SKM-1 treated with dmso at 0.1 percent for 144 hours (cell line): ENCODE results near the gene PGPEP1.
A peak's percentile ranks its signal among the peaks of the same experiment; 100 is the strongest.
"Not testable (repeated sequence)": the region's sequence is repeated elsewhere in the genome, so short reads cannot be mapped to it uniquely, and the experiment has no call there.

Experiments
- DNase-seq: peaks from one replicate; lab custom pipeline; 2025; ENCODE audit not compliant: unreplicated experiment; lab: John Stamatoyannopoulos, UW

Gene PGPEP1

GRCh38 chr19:18363787-18364186, 23.4 kb downstream of the PGPEP1 start:
- DNase-seq, result no peak

DNA sequence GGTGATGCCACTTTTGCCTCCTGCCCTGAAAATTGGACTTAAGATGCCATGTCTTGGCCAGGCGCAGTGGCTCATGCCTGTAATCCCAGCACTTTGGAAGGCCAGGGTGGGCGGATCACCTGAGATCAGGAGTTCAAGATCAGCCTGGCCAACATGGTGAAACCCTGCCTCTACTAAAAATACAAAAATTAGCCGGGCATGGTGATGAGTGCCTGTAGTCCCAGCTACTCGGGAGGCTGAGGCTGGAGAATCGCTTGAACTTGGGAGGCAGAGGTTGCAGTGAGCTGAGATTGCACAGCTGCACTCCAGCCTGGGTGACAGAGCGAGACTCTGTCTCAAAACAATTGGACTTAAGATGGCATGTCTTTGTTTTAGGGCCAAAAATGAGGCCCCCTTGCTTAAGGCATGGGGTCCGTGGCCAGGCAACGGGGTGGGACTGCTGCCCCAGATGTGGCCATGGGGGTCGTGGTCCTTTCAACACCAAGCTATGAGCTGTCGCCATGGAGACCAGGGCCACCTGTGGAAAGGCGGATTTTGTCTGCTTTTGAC, 24.0 kb downstream of the PGPEP1 start:
- DNase-seq, result not testable (repeated sequence)

DNA sequence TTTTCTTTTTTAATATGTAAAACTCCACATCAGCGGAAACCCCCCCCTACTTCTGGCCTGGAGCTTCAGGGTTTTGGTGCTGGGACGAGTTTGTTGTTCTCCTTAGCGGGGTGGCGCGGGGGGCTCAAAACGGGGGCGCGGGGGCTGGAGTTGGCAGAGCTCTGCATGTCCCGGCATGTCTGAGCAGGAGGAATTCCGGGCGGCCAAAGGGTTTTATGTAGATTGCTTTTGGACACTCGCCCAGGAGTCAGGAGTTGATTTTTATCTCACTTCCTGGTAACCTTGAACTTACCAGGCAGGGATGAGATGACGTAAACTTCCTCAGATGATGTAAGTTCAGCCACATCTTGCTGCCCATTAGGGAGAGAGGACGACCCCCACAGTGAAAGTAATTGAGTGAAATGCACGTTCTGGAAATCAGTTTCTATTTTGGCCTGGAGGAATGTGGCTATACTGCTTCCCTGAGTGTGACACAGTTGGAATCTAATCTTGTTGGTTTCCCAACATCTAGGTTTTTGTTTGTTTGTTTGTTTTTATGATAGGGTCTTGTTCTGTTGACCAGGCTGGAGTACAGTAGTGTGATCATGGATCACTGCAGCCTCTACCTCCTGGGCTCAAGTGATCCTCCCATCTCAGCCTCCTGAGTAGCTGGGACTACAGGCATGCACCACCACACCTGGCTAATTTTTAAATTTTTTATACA, 24.6 kb downstream of the PGPEP1 start:
- peak; percentile 62 for DNase-seq

GRCh38 chr19:18366021-18366435, 25.6 kb downstream of the PGPEP1 start:
- DNase-seq, result peak; percentile 54

- DNase-seq, result no peak
These were observed 28.3 kb downstream of the PGPEP1 start for GRCh38 chr19:18368504-18369222.

- DNase-seq, result no peak
These were observed 33.1 kb downstream of the PGPEP1 start for GRCh38 chr19:18373407-18373891.

GRCh38 chr19:18373892-18374629, 33.7 kb downstream of the PGPEP1 start:
- DNase-seq, result peak; percentile 90

GRCh38 chr19:18377026-18377425, 36.6 kb downstream of the PGPEP1 start:
- DNase-seq, result no peak

DNA sequence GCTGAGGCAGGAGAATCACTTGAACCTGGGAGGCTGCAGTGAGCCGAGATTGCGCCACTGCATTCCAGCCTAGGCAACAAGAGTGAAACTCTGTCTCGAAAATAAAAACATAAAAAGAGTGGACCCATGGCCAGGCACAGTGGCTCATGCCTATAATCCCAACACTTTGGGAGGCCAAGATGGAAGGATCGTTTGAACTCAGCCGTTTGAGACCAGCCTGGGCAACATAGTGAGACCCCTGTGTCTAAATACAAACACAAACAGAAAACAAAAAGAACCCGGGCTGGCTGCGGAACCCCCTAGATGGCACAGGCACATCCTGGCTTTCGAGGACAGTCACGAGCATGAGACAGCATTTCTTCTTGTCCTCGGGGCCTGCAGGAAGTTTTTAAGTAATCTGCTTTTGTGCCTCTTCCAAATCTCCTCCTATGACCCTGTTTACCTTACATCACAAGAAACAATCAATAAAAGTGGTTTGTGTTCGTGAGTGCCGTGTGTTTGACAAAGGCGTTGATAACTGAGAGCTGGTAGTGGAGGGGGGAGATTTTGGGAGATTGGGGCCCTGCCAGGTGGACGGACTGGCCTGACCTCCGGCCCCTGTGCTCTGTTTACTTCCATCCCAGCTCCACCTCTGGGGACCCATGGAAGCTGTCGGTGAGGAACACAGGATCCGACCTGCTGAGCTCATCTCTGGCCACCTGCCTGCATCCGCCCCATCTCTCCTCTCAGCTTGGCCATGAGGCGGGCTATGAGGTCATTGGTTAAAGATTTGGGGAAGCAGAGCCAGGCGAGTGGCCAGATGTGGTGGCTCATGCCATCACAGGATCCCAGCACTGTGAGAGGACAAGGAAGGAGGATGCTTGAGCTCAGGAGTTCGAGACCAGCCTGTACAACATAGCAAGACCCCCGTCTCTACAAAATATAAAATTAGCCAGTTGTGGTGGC, 39.7 kb downstream of the PGPEP1 start:
- DNase-seq, result no peak

- no peak for DNase-seq
These were observed 40.4 kb downstream of the PGPEP1 start for GRCh38 chr19:18380843-18381242.

DNA sequence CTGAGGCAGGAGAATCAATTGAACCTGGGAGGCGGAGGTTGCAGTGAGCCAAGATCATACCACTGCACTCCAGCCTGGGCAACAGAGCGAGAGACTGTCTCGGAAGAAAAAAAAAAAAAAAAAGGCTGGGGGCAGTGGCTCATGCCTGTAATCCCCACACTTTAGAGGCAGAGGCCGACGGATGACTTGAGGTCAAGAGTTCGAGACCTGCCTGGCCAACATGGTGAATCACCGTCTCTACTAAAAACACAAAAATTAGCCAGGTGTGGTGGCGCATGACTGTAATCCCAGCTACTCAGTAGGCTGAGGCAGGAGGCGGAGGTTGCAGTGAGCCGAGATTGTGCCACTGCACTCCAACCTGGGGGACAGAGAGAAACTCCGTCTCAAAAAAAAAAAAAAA, 43.2 kb downstream of the PGPEP1 start:
- not testable (repeated sequence) for DNase-seq

DNA sequence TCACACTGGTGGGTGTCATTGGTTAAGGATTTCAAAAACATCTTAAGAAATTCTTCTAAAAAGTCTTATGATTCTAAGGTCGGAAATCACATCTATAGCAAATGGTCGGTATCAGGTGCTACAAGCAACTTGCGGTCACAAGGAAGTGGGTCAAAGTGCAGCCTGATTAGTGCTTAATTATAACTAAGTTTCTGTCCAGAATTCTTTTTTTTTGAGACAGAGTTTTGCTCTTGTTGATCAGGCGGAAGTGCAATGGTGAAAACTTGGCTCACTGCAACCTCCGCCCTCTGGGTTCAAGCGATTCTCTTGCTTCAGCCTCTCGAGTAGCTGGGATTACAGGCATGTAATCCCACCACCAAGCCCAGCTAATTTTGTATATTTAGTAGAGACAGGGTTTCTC, 44.4 kb downstream of the PGPEP1 start:
- DNase-seq, result no peak

DNA sequence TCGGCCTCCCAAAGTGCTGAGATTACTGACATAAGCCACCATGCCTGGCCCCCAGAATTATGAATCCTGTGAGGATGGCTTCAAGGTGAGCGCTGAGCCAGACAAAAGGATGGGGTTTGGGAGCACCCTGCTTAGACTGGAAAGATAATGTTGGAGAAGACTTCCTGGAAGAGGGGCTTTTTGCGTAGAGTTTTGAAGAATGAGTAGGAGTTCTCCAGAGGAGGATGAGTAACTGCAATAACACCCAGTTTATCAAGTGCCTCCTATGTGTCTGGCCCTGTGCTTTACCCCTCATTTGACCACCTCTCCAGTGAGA, 44.9 kb downstream of the PGPEP1 start:
- DNase-seq, result no peak

GRCh38 chr19:18385675-18386542, 45.5 kb downstream of the PGPEP1 start, which contains the start of gene GDF15:
Gene GDF15 (plus strand): TSS chr19:18386158. CDS start chr19:18386190, 32 bp downstream.
- DNase-seq, result peak; percentile 43

GRCh38 chr19:18386543-18387271, 46.3 kb downstream of the PGPEP1 start:
- no peak for DNase-seq

DNA sequence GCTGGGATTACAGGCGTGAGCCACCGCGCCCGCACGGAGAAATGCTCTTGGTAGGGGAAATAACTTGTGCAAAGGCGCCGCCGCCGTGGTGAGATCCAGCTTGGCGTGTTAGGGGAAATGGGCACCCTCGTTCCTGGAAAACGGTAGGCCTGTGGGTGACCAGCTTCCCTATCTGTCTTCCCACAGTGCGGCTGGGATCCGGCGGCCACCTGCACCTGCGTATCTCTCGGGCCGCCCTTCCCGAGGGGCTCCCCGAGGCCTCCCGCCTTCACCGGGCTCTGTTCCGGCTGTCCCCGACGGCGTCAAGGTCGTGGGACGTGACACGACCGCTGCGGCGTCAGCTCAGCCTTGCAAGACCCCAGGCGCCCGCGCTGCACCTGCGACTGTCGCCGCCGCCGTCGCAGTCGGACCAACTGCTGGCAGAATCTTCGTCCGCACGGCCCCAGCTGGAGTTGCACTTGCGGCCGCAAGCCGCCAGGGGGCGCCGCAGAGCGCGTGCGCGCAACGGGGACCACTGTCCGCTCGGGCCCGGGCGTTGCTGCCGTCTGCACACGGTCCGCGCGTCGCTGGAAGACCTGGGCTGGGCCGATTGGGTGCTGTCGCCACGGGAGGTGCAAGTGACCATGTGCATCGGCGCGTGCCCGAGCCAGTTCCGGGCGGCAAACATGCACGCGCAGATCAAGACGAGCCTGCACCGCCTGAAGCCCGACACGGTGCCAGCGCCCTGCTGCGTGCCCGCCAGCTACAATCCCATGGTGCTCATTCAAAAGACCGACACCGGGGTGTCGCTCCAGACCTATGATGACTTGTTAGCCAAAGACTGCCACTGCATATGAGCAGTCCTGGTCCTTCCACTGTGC, 47.9 kb downstream of the PGPEP1 start:
- peak; percentile 32 for DNase-seq

GRCh38 chr19:18388960-18389725, 48.7 kb downstream of the PGPEP1 start:
- DNase-seq, result no peak
